Left ventricle myocardium inferior (tissue), 1 donor: ENCODE results near the gene C5orf46. TPM values are rescaled to one million over a fixed set of nuclear protein-coding genes. Genes with fewer than 3 reads are reported as not detected.

ENCODE experiments used
- DNase-seq: peaks from one replicate; pipeline ENCODE4 v3.0.0-alpha.2; 2020
- H3K27ac ChIP-seq: fragments of 200-600 bp; replicated peaks from 2 replicates; pipeline ENCODE4 v1.8.0; 2021
- H3K27me3 ChIP-seq: fragments of 200-600 bp; 2 replicates; pipeline ENCODE4 v1.8.0; 2021; ENCODE audit warnings: low read depth
- H3K36me3 ChIP-seq: fragments of 200-600 bp; 2 replicates; pipeline ENCODE4 v1.8.0; 2021
- H3K4me1 ChIP-seq: fragments of 200-600 bp; 2 replicates; pipeline ENCODE4 v1.8.0; 2021
- H3K4me3 ChIP-seq: fragments of 200-600 bp; 2 replicates; pipeline ENCODE4 v1.8.0; 2021; ENCODE audit warnings: mild to moderate bottlenecking, moderate library complexity
- H3K9me3 ChIP-seq: fragments of 200-600 bp; replicated peaks from 2 replicates; pipeline ENCODE4 v1.8.0; 2021
- intact Hi-C: fragments of 100-400 bp; cut with micrococcal nuclease; formaldehyde crosslinking; loops from one replicate; pipeline ENCODE4 v1.11.0; 2022
- total RNA-seq: library from RNA; stranded (reverse); fragmentation: NEBNext Ultra II Directional; extraction: Animal tissue kit (Norgen Biotek cat#: 25700); gene quantifications from one replicate; pipeline ENCODE4 v1.2.1, GENCODE V29; 2021
- TF ChIP-seq, protein P1 (sequence below): fragments of 200-600 bp; IDR thresholded peaks from 2 replicates; pipeline ENCODE4 v1.8.0; 2021; ENCODE audit warnings: antibody characterized with exemption, mild to moderate bottlenecking, borderline replicate concordance
- donor health status: DM: no; HTN: yes; CAD: no; lungs with severe emphysema.

C5orf46 gene
- total RNA-seq, 1 donor from 2014 or later = 12.0 TPM

DNA sequence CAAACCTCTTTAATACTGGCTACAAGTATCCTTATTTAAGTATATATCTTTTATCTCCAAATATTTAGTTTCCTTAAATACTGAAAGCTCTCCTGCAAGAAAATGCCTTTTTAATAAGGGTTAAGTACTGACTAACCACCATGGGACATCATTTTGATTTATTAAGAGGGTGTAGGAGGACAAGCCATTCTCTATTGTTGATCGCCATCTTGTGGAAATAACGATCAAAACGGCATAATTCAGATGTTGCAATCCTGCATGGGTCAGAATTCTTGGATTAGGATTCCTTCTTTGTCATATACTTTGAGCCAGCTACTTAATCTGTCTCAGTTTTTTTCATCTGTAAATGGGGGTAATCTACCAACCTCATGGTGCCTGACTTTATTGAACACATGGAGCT lies 28.7 kb upstream of the C5orf46 start:
- Histone ChIP-seq H3K4me1 (no peaks in the 10 kb centered on the region), H3K9me3 (no peaks in the 10 kb centered on the region), H3K36me3 (no peaks in the 10 kb centered on the region), H3K27me3 (no peaks in the 10 kb centered on the region), H3K4me3 (no peak overlapping the region), H3K27ac (no peak overlapping the region)
- TF ChIP-seq, protein P1, sequence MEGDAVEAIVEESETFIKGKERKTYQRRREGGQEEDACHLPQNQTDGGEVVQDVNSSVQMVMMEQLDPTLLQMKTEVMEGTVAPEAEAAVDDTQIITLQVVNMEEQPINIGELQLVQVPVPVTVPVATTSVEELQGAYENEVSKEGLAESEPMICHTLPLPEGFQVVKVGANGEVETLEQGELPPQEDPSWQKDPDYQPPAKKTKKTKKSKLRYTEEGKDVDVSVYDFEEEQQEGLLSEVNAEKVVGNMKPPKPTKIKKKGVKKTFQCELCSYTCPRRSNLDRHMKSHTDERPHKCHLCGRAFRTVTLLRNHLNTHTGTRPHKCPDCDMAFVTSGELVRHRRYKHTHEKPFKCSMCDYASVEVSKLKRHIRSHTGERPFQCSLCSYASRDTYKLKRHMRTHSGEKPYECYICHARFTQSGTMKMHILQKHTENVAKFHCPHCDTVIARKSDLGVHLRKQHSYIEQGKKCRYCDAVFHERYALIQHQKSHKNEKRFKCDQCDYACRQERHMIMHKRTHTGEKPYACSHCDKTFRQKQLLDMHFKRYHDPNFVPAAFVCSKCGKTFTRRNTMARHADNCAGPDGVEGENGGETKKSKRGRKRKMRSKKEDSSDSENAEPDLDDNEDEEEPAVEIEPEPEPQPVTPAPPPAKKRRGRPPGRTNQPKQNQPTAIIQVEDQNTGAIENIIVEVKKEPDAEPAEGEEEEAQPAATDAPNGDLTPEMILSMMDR = peak; percentile 61
- DNase-seq = no peak
- intact Hi-C loops = no loop called here

DNA sequence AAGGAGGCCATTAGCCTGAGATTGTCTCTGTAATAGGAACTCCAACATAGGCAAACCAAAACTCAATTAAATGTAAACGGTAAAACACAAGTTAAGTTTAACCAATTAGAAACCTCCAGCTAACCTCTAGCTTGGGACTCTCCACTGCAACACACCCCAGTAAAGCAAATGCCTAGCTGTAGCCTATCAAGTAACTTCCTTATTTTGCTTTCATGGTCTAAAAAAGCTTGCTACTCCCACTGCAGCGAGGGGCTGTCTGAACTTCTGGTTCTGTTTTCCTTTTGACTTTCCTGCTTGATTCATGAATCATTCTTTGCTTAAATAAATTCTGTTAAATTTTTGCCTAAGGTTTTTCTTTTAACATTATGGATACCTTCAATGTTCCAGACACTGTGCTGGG lies 24.4 kb upstream of the C5orf46 start:
- no peaks in the 10 kb centered on the region for H3K9me3 ChIP-seq

DNA sequence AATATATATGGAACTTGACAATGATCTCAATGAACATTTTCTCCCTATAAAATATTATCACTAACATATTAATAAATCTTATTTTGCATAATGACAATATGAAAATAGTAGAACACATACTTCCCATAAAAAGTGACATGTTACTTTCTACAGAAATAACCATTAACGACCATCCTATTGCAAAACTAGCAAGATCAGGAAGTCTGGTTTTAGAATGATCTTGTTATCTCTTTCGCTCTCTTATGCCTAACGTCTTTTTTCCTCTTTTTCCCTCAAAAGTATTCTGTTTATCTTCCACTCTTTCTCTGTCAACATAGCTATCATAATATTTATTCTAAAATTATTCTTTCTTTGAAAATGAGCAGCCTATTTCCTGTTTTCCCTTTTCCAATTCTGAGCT lies 21.6 kb upstream of the C5orf46 start:
- no peak overlapping the region for H3K4me3 ChIP-seq
- H3K27me3 ChIP-seq = no peaks in the 10 kb centered on the region
- TF ChIP-seq, protein P1 = no peak
- no peak for DNase-seq
- H3K9me3 ChIP-seq = no peaks in the 10 kb centered on the region
- intact Hi-C loops = no loop called here
- H3K36me3 ChIP-seq = no peaks in the 10 kb centered on the region
- no peaks in the 10 kb centered on the region for H3K4me1 ChIP-seq
- no peak overlapping the region for H3K27ac ChIP-seq

More for the DNA sequence above, 24.4 kb upstream of the C5orf46 start:
- Histone ChIP-seq H3K27ac (no peak overlapping the region), H3K4me3 (no peak overlapping the region), H3K27me3 (no peaks in the 10 kb centered on the region), H3K36me3 (no peaks in the 10 kb centered on the region), H3K4me1 (no peaks in the 10 kb centered on the region)
- TF ChIP-seq, protein P1 = no peak
- DNase-seq = no peak
- intact Hi-C loops = no loop called here

DNA sequence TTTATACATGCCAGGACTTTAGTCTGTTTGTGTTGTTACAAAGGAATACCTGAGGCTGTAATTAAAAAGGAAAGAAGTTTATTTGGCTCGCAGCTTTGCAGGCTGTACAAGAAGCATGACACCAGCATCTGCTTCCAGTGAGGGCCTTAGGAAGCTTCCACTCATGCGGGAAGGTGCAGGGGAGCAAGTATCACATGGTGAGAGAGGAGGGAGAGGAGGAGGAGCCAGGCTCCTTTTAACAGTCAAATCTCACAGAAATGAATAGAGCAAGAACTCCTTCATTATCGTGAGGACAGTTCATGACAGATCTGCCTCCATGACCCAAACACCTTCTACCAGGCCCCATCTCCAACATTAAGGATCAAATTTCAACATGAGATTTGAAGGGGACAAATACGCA lies 18.7 kb upstream of the C5orf46 start:
- H3K4me1 ChIP-seq = no peaks in the 10 kb centered on the region
- TF ChIP-seq, protein P1 = no peak

DNA sequence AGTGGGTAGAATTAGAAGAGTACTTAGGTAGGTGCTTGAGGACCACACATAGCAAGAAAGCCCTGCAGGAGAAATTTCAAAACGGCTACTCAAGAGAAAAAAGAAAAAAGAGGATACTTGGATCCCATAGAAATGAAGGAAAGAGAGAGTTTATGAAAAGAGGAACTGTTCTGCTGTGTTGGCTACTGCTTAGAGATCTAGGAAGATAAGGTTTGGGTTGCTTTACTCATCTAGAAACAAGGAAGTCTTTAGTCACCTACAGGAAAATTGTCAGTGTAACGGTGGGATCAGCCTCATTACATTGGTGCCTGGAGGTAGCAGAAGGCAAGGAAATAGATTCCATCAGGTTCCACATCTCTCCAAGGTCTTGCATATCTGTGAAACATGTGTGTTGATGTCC lies 14.8 kb upstream of the C5orf46 start:
- Histone ChIP-seq H3K27me3 (no peaks in the 10 kb centered on the region), H3K27ac (no peak overlapping the region), H3K4me1 (no peaks in the 10 kb centered on the region), H3K4me3 (no peak overlapping the region), H3K36me3 (no peaks in the 10 kb centered on the region), H3K9me3 (no peaks in the 10 kb centered on the region)
- TF ChIP-seq, protein P1 = no peak
- no peak for DNase-seq
- intact Hi-C loops = no loop called here

More for the DNA sequence above, 18.7 kb upstream of the C5orf46 start:
- Histone ChIP-seq H3K27me3 (no peaks in the 10 kb centered on the region), H3K4me3 (no peak overlapping the region), H3K27ac (no peak overlapping the region), H3K36me3 (no peaks in the 10 kb centered on the region), H3K9me3 (no peaks in the 10 kb centered on the region)
- no peak for DNase-seq
- intact Hi-C loops = no loop called here
